PFSK-1 (cell line): ENCODE data around the gene OMP.

Experiments
- POLR2AphosphoS5 ChIP-seq: IDR thresholded peaks from 2 replicates; pipeline ENCODE4 v1.6.1; 2012; ENCODE audit warnings: low read depth, mild to moderate bottlenecking, control low read depth, low read length, moderate library complexity
- SIN3A ChIP-seq: IDR thresholded peaks from 2 replicates; pipeline ENCODE4 v1.6.1; 2012; ENCODE audit warnings: mild to moderate bottlenecking, low read length, moderate library complexity, borderline replicate concordance; ENCODE audit not compliant: insufficient read depth

DNA sequence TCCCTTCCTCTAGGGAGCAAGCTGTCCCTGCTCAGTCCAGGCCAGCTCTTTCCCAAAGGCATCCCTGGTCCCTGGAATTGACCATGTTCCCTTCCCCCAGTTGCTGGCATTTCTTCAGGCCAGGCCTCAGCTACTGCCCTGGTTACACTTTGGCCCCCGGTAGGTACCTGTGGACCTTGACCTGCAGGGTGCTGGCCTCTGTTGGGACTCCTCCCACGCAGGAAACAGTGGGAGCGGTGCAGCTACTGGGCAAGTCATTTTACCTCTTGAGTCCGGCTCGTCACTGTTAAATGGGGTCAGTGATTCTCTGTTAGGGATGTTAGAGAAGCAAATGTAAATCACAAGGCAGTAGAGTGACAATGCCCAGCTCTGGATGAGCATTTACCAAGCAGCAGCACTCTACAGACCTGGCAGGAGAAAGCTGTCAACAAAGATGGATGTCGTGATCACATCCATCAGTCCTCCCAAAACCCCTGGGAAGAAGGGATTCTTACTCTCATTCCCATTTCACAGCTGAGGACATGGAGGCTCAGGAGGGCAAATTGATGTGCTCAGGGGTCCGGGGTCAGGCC, 42.3 kb downstream of the OMP start:
- TF ChIP-seq POLR2AphosphoS5: no peak
- TF ChIP-seq SIN3A: no peak
